ENCODE data around the gene HDAC5. TPM values are rescaled to one million over a fixed set of nuclear protein-coding genes. Genes with fewer than 3 reads are reported as not detected.
"Not testable (repeated sequence)": the region's sequence is repeated elsewhere in the genome, so short reads cannot be mapped to it uniquely, and the experiment has no call there.

HDAC5 gene
- total and polyA plus RNA-seq, 5 experiments from 2014 or later, result 25.3 to 73.8 (median 41.8) TPM

GRCh38 chr17:44044071-44044470 is 79.4 kb downstream of the HDAC5 start:
- ATAC-seq, result no peak
- POLR2A ChIA-PET, result interaction anchor here (0.6 to 0.7 kb wide), 2 partner anchors 79 to 120 kb away, joined by 3 read pairs; partner anchors contain the start of gene HDAC5
- DNase-seq, result no peak
- Mint-ChIP-seq H3K27me3 (no peaks in the 10 kb centered on the region), H3K36me3 (peaks cover 0 to 49% (median 3%) of the 10 kb centered on the region in 3 donors), H3K9me3 (no peaks in the 10 kb centered on the region), H3K27ac (peak overlapping the region in 4 of 10 donors; percentile 3 to 51 (median 24)), H3K4me1 (peaks cover 6 to 27% (median 20%) of the 10 kb centered on the region in 4 donors), H3K4me3 (no peak overlapping the region)

- Mint-ChIP-seq H3K36me3 (peaks cover 0 to 48% (median 3%) of the 10 kb centered on the region in 3 donors), H3K9me3 (no peaks in the 10 kb centered on the region), H3K4me3 (no peak overlapping the region), H3K27ac (peak overlapping the region in 3 of 10 donors; percentile 53 to 83 (median 74)), H3K4me1 (peaks cover 6 to 26% (median 19%) of the 10 kb centered on the region in 4 donors), H3K27me3 (no peaks in the 10 kb centered on the region)
- ATAC-seq, result no peak
- DNase-seq, result no peak
- POLR2A ChIA-PET, result interaction anchor here (0.6 kb wide), 1 partner anchor 80 kb away, joined by 3 read pairs; the partner anchor contains the start of gene HDAC5
These were observed 80.2 kb downstream of the HDAC5 start for GRCh38 chr17:44043272-44043696.

- Mint-ChIP-seq H3K4me1 (peaks cover 6 to 20% (median 18%) of the 10 kb centered on the region in 4 donors), H3K27me3 (no peaks in the 10 kb centered on the region), H3K27ac (peak overlapping the region in 1 of 10 donors; percentile 28), H3K36me3 (peaks cover 0 to 61% (median 0%) of the 10 kb centered on the region in 3 donors), H3K4me3 (no peak overlapping the region), H3K9me3 (no peaks in the 10 kb centered on the region)
- ATAC-seq (no peak), DNase-seq (no peak)
- POLR2A ChIA-PET, result interaction anchor here (0.7 kb wide), 1 partner anchor 420 kb away, joined by 5 read pairs; no protein-coding TSS in a partner anchor
These were observed 83.4 kb downstream of the HDAC5 start for GRCh38 chr17:44039829-44040635.

- Mint-ChIP-seq H3K9me3 (no peaks in the 10 kb centered on the region), H3K27me3 (no peaks in the 10 kb centered on the region), H3K4me3 (no peak overlapping the region), H3K27ac (peak overlapping the region in 1 of 10 donors; percentile 62), H3K36me3 (peaks cover 0 to 61% (median 1%) of the 10 kb centered on the region in 3 donors), H3K4me1 (peaks cover 11 to 22% (median 20%) of the 10 kb centered on the region in 4 donors)
- ATAC-seq, result no peak
- no peak for DNase-seq
- POLR2A ChIA-PET, result interaction anchor here (0.8 kb wide), 1 partner anchor 11 kb away, joined by 4 read pairs; no protein-coding TSS in a partner anchor
These were observed 84.8 kb downstream of the HDAC5 start for GRCh38 chr17:44038604-44039011.

GRCh38 chr17:44037471-44037870 is 86.0 kb downstream of the HDAC5 start:
- POLR2A ChIA-PET, result no interaction called here
- Mint-ChIP-seq H3K36me3 (peaks cover 0 to 64% (median 1%) of the 10 kb centered on the region in 3 donors), H3K27me3 (no peaks in the 10 kb centered on the region), H3K27ac (peak overlapping the region in 1 of 10 donors; percentile 9), H3K4me1 (peaks cover 11 to 20% (median 18%) of the 10 kb centered on the region in 4 donors), H3K9me3 (no peaks in the 10 kb centered on the region), H3K4me3 (peak overlapping the region in 1 of 10 donors; percentile 54)
- no peak for DNase-seq
- no peak for ATAC-seq

GRCh38 chr17:44034688-44035087 is 88.8 kb downstream of the HDAC5 start:
- H3K27ac Mint-ChIP-seq, H3K27me3 Mint-ChIP-seq, POLR2A ChIA-PET, H3K9me3 Mint-ChIP-seq, H3K4me1 Mint-ChIP-seq, DNase-seq, ATAC-seq, H3K4me3 Mint-ChIP-seq: not testable (repeated sequence)
- H3K36me3 Mint-ChIP-seq, result peaks cover 0 to 72% (median 4%) of the 10 kb centered on the region in 3 donors

- POLR2A ChIA-PET, result no interaction called here
- DNase-seq (no peak), ATAC-seq (no peak)
- no peaks in the 10 kb centered on the region for H3K9me3 Mint-ChIP-seq
- peaks cover 7 to 9% (median 7%) of the 10 kb centered on the region in 4 donors for H3K4me1 Mint-ChIP-seq
- peaks cover 0 to 70% (median 4%) of the 10 kb centered on the region in 3 donors for H3K36me3 Mint-ChIP-seq
- H3K27ac Mint-ChIP-seq, result peak overlapping the region in 3 of 10 donors; percentile 25 to 61 (median 44)
- H3K27me3 Mint-ChIP-seq, result no peaks in the 10 kb centered on the region
- H3K4me3 Mint-ChIP-seq, result no peak overlapping the region
These were observed 89.5 kb downstream of the HDAC5 start for GRCh38 chr17:44033861-44034408.

- Mint-ChIP-seq H3K9me3 (no peaks in the 10 kb centered on the region), H3K27ac (peak overlapping the region in 1 of 10 donors; percentile 17), H3K4me3 (no peak overlapping the region), H3K4me1 (peaks cover 7 to 9% (median 7%) of the 10 kb centered on the region in 4 donors), H3K36me3 (peaks cover 0 to 44% (median 4%) of the 10 kb centered on the region in 3 donors), H3K27me3 (no peaks in the 10 kb centered on the region)
- DNase-seq, result no peak
- no peak for ATAC-seq
- POLR2A ChIA-PET, result interaction anchor here (0.6 kb wide), 1 partner anchor 11 kb away, joined by 3 read pairs; no protein-coding TSS in a partner anchor
These were observed 93.0 kb downstream of the HDAC5 start for GRCh38 chr17:44030482-44030881.

- Mint-ChIP-seq H3K4me3 (no peak overlapping the region), H3K36me3 (peaks cover 0 to 41% (median 4%) of the 10 kb centered on the region in 3 donors), H3K4me1 (peaks cover 7 to 9% (median 7%) of the 10 kb centered on the region in 4 donors), H3K27ac (peak overlapping the region in 5 of 10 donors; percentile 1 to 68 (median 21)), H3K9me3 (no peaks in the 10 kb centered on the region), H3K27me3 (no peaks in the 10 kb centered on the region)
- DNase-seq, result no peak
- no peak for ATAC-seq
- POLR2A ChIA-PET, result no interaction called here
These were observed 93.7 kb downstream of the HDAC5 start for GRCh38 chr17:44029736-44030135.

Other genes starting within 250 kb of the HDAC5 start
- gene MPP2, start 216.1 kb downstream of the HDAC5 start, total RNA-seq, result 1 to 10 TPM; 2.4 to 5.2 TPM
- gene MPP2, start 216.1 kb downstream of the HDAC5 start, polyA plus RNA-seq, result 1 to 10 TPM; 1.1 to 4.0 (median 3.1) TPM
- gene PPY, start 181.2 kb downstream of the HDAC5 start, total RNA-seq, result not detected
- not detected for gene PPY, start 181.2 kb downstream of the HDAC5 start, polyA plus RNA-seq
- not detected for gene PYY, start 169.7 kb downstream of the HDAC5 start, total RNA-seq
- gene PYY, start 169.7 kb downstream of the HDAC5 start, polyA plus RNA-seq, result not detected
- under 1 TPM; 0.19 to 0.96 TPM for gene NAGS, start 119.0 kb downstream of the HDAC5 start, total RNA-seq
- under 1 TPM; 0.39 to 0.62 (median 0.59) TPM for gene NAGS, start 119.0 kb downstream of the HDAC5 start, polyA plus RNA-seq
- gene TMEM101, start 108.7 kb downstream of the HDAC5 start, total RNA-seq, result 10 to 100 TPM; 26.8 to 27.6 TPM
- gene TMEM101, start 108.7 kb downstream of the HDAC5 start, polyA plus RNA-seq, result 10 to 100 TPM; 23.6 to 28.8 (median 27.1) TPM
- gene LSM12, start 57.0 kb downstream of the HDAC5 start, total RNA-seq, result 10 to 100 TPM; 33.3 to 36.0 TPM
- 10 to 100 TPM; 63.4 to 82.6 (median 66.7) TPM for gene LSM12, start 57.0 kb downstream of the HDAC5 start, polyA plus RNA-seq
- 10 to 100 TPM; 15.0 to 19.1 TPM for gene G6PC3, start 52.9 kb downstream of the HDAC5 start, total RNA-seq
- gene G6PC3, start 52.9 kb downstream of the HDAC5 start, polyA plus RNA-seq, result 10 to 100 TPM; 25.5 to 31.3 (median 26.6) TPM
- 1 to 10 TPM in 1 of 2 experiments, under 1 TPM in 1; 0.88 to 1.2 TPM for gene HROB, start 18.3 kb upstream of the HDAC5 start, total RNA-seq
- under 1 TPM in 2 of 3 donors, not detected in 1; 0.08 to 0.24 TPM for gene HROB, start 18.3 kb upstream of the HDAC5 start, polyA plus RNA-seq
- gene ASB16, start 47.1 kb upstream of the HDAC5 start, total RNA-seq, result not detected
- gene ASB16, start 47.1 kb upstream of the HDAC5 start, polyA plus RNA-seq, result under 1 TPM in 1 of 3 donors, not detected in 2; 0.09 TPM
- gene TMUB2, start 63.3 kb upstream of the HDAC5 start, total RNA-seq, result 10 to 100 TPM; 45.8 to 50.5 TPM
- 10 to 100 TPM; 22.1 to 30.2 (median 25.5) TPM for gene TMUB2, start 63.3 kb upstream of the HDAC5 start, polyA plus RNA-seq
- gene ATXN7L3, start 76.2 kb upstream of the HDAC5 start, total RNA-seq, result 100 to 1,000 TPM; 125 TPM
- 10 to 100 TPM in 2 of 3 donors, 1 to 10 TPM in 1; 9.3 to 14.2 (median 10.6) TPM for gene ATXN7L3, start 76.2 kb upstream of the HDAC5 start, polyA plus RNA-seq
- gene UBTF, start 96.0 kb upstream of the HDAC5 start, total RNA-seq, result 100 to 1,000 TPM; 348 to 362 TPM
- gene UBTF, start 96.0 kb upstream of the HDAC5 start, polyA plus RNA-seq, result 10 to 100 TPM; 41.5 to 94.2 (median 73.3) TPM
- gene SLC4A1, start 144.5 kb upstream of the HDAC5 start, total RNA-seq, result not detected
- not detected for gene SLC4A1, start 144.5 kb upstream of the HDAC5 start, polyA plus RNA-seq
- gene RUNDC3A, start 185.0 kb upstream of the HDAC5 start, total RNA-seq, result not detected
- not detected for gene RUNDC3A, start 185.0 kb upstream of the HDAC5 start, polyA plus RNA-seq
- gene SLC25A39, start 201.2 kb upstream of the HDAC5 start, total RNA-seq, result 10 to 100 TPM; 94.9 to 98.8 TPM
- 100 to 1,000 TPM; 133 to 176 (median 162) TPM for gene SLC25A39, start 201.2 kb upstream of the HDAC5 start, polyA plus RNA-seq
- 10 to 100 TPM; 27.5 to 33.5 TPM for gene GRN, start 221.7 kb upstream of the HDAC5 start, total RNA-seq
- gene GRN, start 221.7 kb upstream of the HDAC5 start, polyA plus RNA-seq, result 10 to 100 TPM; 24.8 to 43.7 (median 41.6) TPM
- 1 to 10 TPM; 1.3 to 1.5 TPM for gene FAM171A2, start 240.2 kb upstream of the HDAC5 start, total RNA-seq
- under 1 TPM; 0.08 to 0.33 (median 0.10) TPM for gene FAM171A2, start 240.2 kb upstream of the HDAC5 start, polyA plus RNA-seq

Measured in naive thymus-derived CD8-positive, alpha-beta T cell (primary cell).